PC-9 (cell line): ENCODE data around the gene COTL1.

Experiments used
- CTCF ChIP-seq: fragments of 200-600 bp; sonication (generic); conservative IDR thresholded peaks from 2 replicates; pipeline ENCODE4 v1.6.1; 2017; ENCODE audit warnings: mixed run types, antibody characterized with exemption, mild to moderate bottlenecking, moderate library complexity
- EZH2 ChIP-seq: fragments of 200-600 bp; sonication (generic); IDR thresholded peaks from 2 replicates; pipeline ENCODE4 v1.8.0; 2017; ENCODE audit warnings: antibody characterized with exemption, low read depth

- TF ChIP-seq CTCF: no peak
- no peak for TF ChIP-seq EZH2
Measured at GRCh38 chr16:84577034-84577803, 40.7 kb downstream of the COTL1 start.
